ENCODE results near the gene TIMM8B.
A peak's percentile ranks its signal among the peaks of the same experiment; 100 is the strongest.

TIMM8B gene

GRCh38 chr11:112073941-112074811 is 12.4 kb downstream of the TIMM8B start, which contains the start of the genes NKAPD1 and PIH1D2 (continued):
- TF ChIP-seq ZNF394 (tag by site-specific recombination; IDR thresholded peaks at IDR 0.05; ENCODE audit: borderline replicate concordance) = peak; percentile 63; the same call in 1 of the 2 replicates
- no peak for TF ChIP-seq ZBTB6 (tag by site-specific recombination; IDR thresholded peaks at IDR 0.05)
- TF ChIP-seq ZSCAN4 (tag by site-specific recombination; IDR thresholded peaks at IDR 0.05) = 0 out of 2 replicates have a peak, but pooled peaks have one; percentile 27
- TF ChIP-seq MZF1 (tag by site-specific recombination; IDR thresholded peaks at IDR 0.05; ENCODE audit: borderline replicate concordance) = no peak
- no peak for TF ChIP-seq ZNF830 (tag by site-specific recombination; IDR thresholded peaks at IDR 0.05; ENCODE audit: low read depth)
- TF ChIP-seq ZNF19 (tag by site-specific recombination; IDR thresholded peaks at IDR 0.05; ENCODE audit: low read depth) = no peak
- TF ChIP-seq ZNF626 (tag by site-specific recombination; IDR thresholded peaks at IDR 0.05) = no peak
- no peak for TF ChIP-seq ZBTB1 (tag by site-specific recombination; IDR thresholded peaks at IDR 0.05)
- peak; percentile 94; the same call in 1 of the 2 replicates for TF ChIP-seq ZNF324 (tag by site-specific recombination; IDR thresholded peaks at IDR 0.05)
- no peak for TF ChIP-seq ZNF280C (tag by site-specific recombination; IDR thresholded peaks at IDR 0.05)
- peak; percentile 76; the same call in 1 of the 2 replicates for TF ChIP-seq YY1 (tag by site-specific recombination; IDR thresholded peaks at IDR 0.05)
- no peak for TF ChIP-seq ZNF624 (tag by site-specific recombination; IDR thresholded peaks at IDR 0.05)
- TF ChIP-seq ZNF24 (tag by site-specific recombination; IDR thresholded peaks at IDR 0.05) = peak; percentile 86
- TF ChIP-seq KLF8 (tag by site-specific recombination; IDR thresholded peaks at IDR 0.05) = peak; percentile 86
- TF ChIP-seq ZNF518A (tag by site-specific recombination; conservative IDR thresholded peaks at IDR 0.05; ENCODE audit: low read depth) = peak; percentile 88
- TF ChIP-seq ZNF707 (tag by site-specific recombination; IDR thresholded peaks at IDR 0.05) = no peak
- TF ChIP-seq ZNF362 (tag by site-specific recombination; IDR thresholded peaks at IDR 0.05) = peak; percentile 81; the same call in 1 of the 2 replicates
- TF ChIP-seq ZNF121 (tag by site-specific recombination; IDR thresholded peaks at IDR 0.05) = no peak
- TF ChIP-seq RBAK (tag by site-specific recombination; IDR thresholded peaks at IDR 0.05) = no peak
- TF ChIP-seq ZSCAN5A (tag by site-specific recombination; IDR thresholded peaks at IDR 0.05) = 0 out of 2 replicates have a peak, but pooled peaks have one; percentile 22
- TF ChIP-seq ZNF350 (tag by site-specific recombination; IDR thresholded peaks at IDR 0.05) = no peak
- TF ChIP-seq ZNF155 (tag by site-specific recombination; IDR thresholded peaks at IDR 0.05) = no peak
- TF ChIP-seq ZNF791 (tag by site-specific recombination; IDR thresholded peaks at IDR 0.05) = no peak
- TF ChIP-seq ZNF521 (tag by site-specific recombination; IDR thresholded peaks at IDR 0.05) = no peak
- no peak for TF ChIP-seq BCL11B (tag by site-specific recombination; IDR thresholded peaks at IDR 0.05; ENCODE audit: low read depth)
- TF ChIP-seq ZNF221 (tag by site-specific recombination; IDR thresholded peaks at IDR 0.05; ENCODE audit: borderline replicate concordance) = no peak
- peak; percentile 47 for TF ChIP-seq ZNF335 (tag by site-specific recombination; conservative IDR thresholded peaks at IDR 0.05)

Data from HEK293 (cell line).